Epidermal melanocyte (primary cell): Measurements from ENCODE around the gene LAMC1.
A peak's percentile ranks its signal among the peaks of the same experiment; 100 is the strongest.

ENCODE experiments used
- DNase-seq: peaks from one replicate; pipeline ENCODE4 v3.0.0; 2011; ENCODE audit warnings: low spot score; ENCODE audit not compliant: insufficient read length

Gene LAMC1

GRCh38 chr1:183079712-183080388 is 56.6 kb downstream of the LAMC1 start:
- DNase-seq = no peak

- no peak for DNase-seq
Observed at GRCh38 chr1:183080406-183080805, 57.2 kb downstream of the LAMC1 start.

GRCh38 chr1:183081402-183082120 is 58.3 kb downstream of the LAMC1 start:
- DNase-seq = no peak

- no peak for DNase-seq
Observed at GRCh38 chr1:183082650-183083049, 59.4 kb downstream of the LAMC1 start.

- DNase-seq = no peak
Observed at GRCh38 chr1:183087001-183087400, 63.8 kb downstream of the LAMC1 start.

GRCh38 chr1:183089025-183089639 is 65.9 kb downstream of the LAMC1 start:
- no peak for DNase-seq

- DNase-seq = peak; percentile 73
Observed at GRCh38 chr1:183090391-183091006, 67.3 kb downstream of the LAMC1 start.

GRCh38 chr1:183091181-183091580 is 68.0 kb downstream of the LAMC1 start:
- no peak for DNase-seq

GRCh38 chr1:183092350-183092749 is 69.1 kb downstream of the LAMC1 start:
- no peak for DNase-seq

GRCh38 chr1:183093066-183093668 is 69.9 kb downstream of the LAMC1 start:
- no peak for DNase-seq

- no peak for DNase-seq
Observed at GRCh38 chr1:183093786-183094298, 70.6 kb downstream of the LAMC1 start.

GRCh38 chr1:183094351-183094750 is 71.1 kb downstream of the LAMC1 start:
- DNase-seq = no peak

GRCh38 chr1:183096351-183096750 is 73.1 kb downstream of the LAMC1 start:
- DNase-seq = no peak

GRCh38 chr1:183096894-183097293 is 73.7 kb downstream of the LAMC1 start:
- DNase-seq = no peak

- no peak for DNase-seq
Observed at GRCh38 chr1:183097438-183098051, 74.3 kb downstream of the LAMC1 start.

GRCh38 chr1:183098317-183098716 is 75.1 kb downstream of the LAMC1 start:
- DNase-seq = no peak

- DNase-seq = no peak
Observed at GRCh38 chr1:183100361-183100974, 77.2 kb downstream of the LAMC1 start.

- no peak for DNase-seq
Observed at GRCh38 chr1:183101081-183101480, 77.9 kb downstream of the LAMC1 start.

- DNase-seq = no peak
Observed at GRCh38 chr1:183101841-183102276, 78.6 kb downstream of the LAMC1 start.

GRCh38 chr1:183103147-183103546 is 79.9 kb downstream of the LAMC1 start:
- DNase-seq = no peak

- no peak for DNase-seq
Observed at GRCh38 chr1:183103577-183103976, 80.4 kb downstream of the LAMC1 start.
